OCI-LY7 (cell line): ENCODE results near the gene ITGA5. TPM values are rescaled to one million over a fixed set of nuclear protein-coding genes. Genes with fewer than 3 reads are reported as not detected.
A peak's percentile ranks its signal among the peaks of the same experiment; 100 is the strongest.

ENCODE experiments used
- BruUV-seq: library from RNA; stranded (reverse); fragments of 400-500 nt; replicated peaks from 2 replicates; lab custom pipeline; 2021; lab: Mats Ljungman, UMichigan
- CTCF ChIA-PET: fragments of 300-600 bp; sonication (Branson Sonifier 250); formaldehyde crosslinking; loops from one replicate; lab custom pipeline; 2022; ENCODE audit warnings: antibody characterized with exemption; ENCODE audit not compliant: unreplicated experiment; lab: Charles Lee
- POLR2A ChIA-PET: fragments of 300-600 bp; sonication (Branson Sonifier 250); formaldehyde crosslinking; loops from one replicate; lab custom pipeline; 2022; ENCODE audit warnings: antibody characterized with exemption; lab: Charles Lee
- DNase-seq: peaks from one replicate; pipeline ENCODE4 v3.0.0-alpha.2; 2015; ENCODE audit warnings: low spot score
- H2AFZ ChIP-seq: fragments of 200-600 bp; sonication (generic), shearing (Covaris generic); 2 replicates; pipeline ENCODE4 v1.6.1; 2014; ENCODE audit warnings: mild to moderate bottlenecking, antibody characterized with exemption, low read length, moderate library complexity
- H3K27ac ChIP-seq: fragments of 200-600 bp; sonication (generic); 2 replicates; pipeline ENCODE4 v1.5.1; 2014; ENCODE audit warnings: mixed run types, low read depth, mild to moderate bottlenecking, moderate library complexity, low read length, inconsistent platforms; ENCODE audit not compliant: poor library complexity, severe bottlenecking
- H3K36me3 ChIP-seq: fragments of 200-600 bp; sonication (generic); 2 replicates; pipeline ENCODE4 v1.6.1; 2014; ENCODE audit warnings: mild to moderate bottlenecking, antibody characterized with exemption, low read length, moderate library complexity, mixed read lengths; ENCODE audit not compliant: insufficient read depth
- H3K4me1 ChIP-seq: fragments of 200-600 bp; sonication (generic); 2 replicates; pipeline ENCODE4 v1.5.1; 2014; ENCODE audit warnings: mild to moderate bottlenecking, low read length; ENCODE audit not compliant: insufficient read depth, poor library complexity, severe bottlenecking
- H3K4me2 ChIP-seq: fragments of 200-600 bp; sonication (generic); 2 replicates; pipeline ENCODE4 v1.6.1; 2014; ENCODE audit warnings: mild to moderate bottlenecking, low read length
- H3K4me3 ChIP-seq: fragments of 200-600 bp; sonication (generic); 2 replicates; pipeline ENCODE4 v1.5.1; 2014; ENCODE audit warnings: mild to moderate bottlenecking, low read depth, low read length; ENCODE audit not compliant: poor library complexity, severe bottlenecking
- H3K79me2 ChIP-seq: fragments of 200-600 bp; sonication (generic); 2 replicates; pipeline ENCODE4 v1.6.1; 2016; ENCODE audit warnings: low read depth, mild to moderate bottlenecking, low read length, moderate library complexity, mixed read lengths; ENCODE audit not compliant: insufficient read depth
- H3K9me2 ChIP-seq: fragments of 200-600 bp; sonication (generic); 2 replicates; pipeline ENCODE4 v1.6.1; 2016; ENCODE audit warnings: mild to moderate bottlenecking, low read length, mixed read lengths; ENCODE audit not compliant: insufficient read depth
- H3K9me3 ChIP-seq: fragments of 200-600 bp; sonication (generic); 2 replicates; pipeline ENCODE4 v1.6.1; 2014; ENCODE audit warnings: mild to moderate bottlenecking, mixed run types, low read length, mixed read lengths
- H4K20me1 ChIP-seq: fragments of 200-600 bp; sonication (generic); 2 replicates; pipeline ENCODE4 v1.6.1; 2014; ENCODE audit warnings: mild to moderate bottlenecking, antibody characterized with exemption, low read length, moderate library complexity, mixed read lengths; ENCODE audit not compliant: insufficient read depth
- CTCF ChIP-seq: fragments of 200-600 bp; sonication (generic); conservative IDR thresholded peaks from 2 replicates; pipeline ENCODE4 v1.5.1; 2014; ENCODE audit warnings: mild to moderate bottlenecking, antibody characterized with exemption, low read length, moderate library complexity, mixed read lengths
- EZH2phosphoT487 ChIP-seq: fragments of 200-600 bp; sonication (generic); IDR thresholded peaks from 2 replicates; pipeline ENCODE4 v1.6.1; 2018; ENCODE audit warnings: low read depth, borderline replicate concordance, mild to moderate bottlenecking, mixed run types, antibody characterized with exemption, low read length, moderate library complexity, mixed read lengths
- intact Hi-C: fragments of 100-400 bp; cut with micrococcal nuclease; formaldehyde crosslinking; loops from one replicate; pipeline ENCODE4 v1.10.0; 2022; ENCODE audit not compliant: unreplicated experiment
- total RNA-seq, 2 experiments: library from RNA; depleted of rRNA in 1 of 2; stranded (reverse); fragments of >200 nt in 1 of 2; shearing (Covaris generic) in 1 of 2; gene quantifications; 2 replicates each; pipeline ENCODE4 v1.2.3, GENCODE V29; 2014 to 2022

Gene ITGA5
- total RNA-seq, 2 experiments from 2014 or later: 0.06 to 0.34 TPM

GRCh38 chr12:54398995-54399793 lies 19.9 kb downstream of the ITGA5 start:
- DNase-seq: peak; percentile 76
- intact Hi-C loops: loop anchor here (1.0 kb wide), 1 partner anchor 40 kb away; no protein-coding TSS in a partner anchor
- H3K79me2 ChIP-seq: no peaks in the 10 kb centered on the region
- no peak overlapping the region for H3K27ac ChIP-seq
- H3K9me2 ChIP-seq: no peaks in the 10 kb centered on the region
- H3K9me3 ChIP-seq: no peaks in the 10 kb centered on the region
- no peak overlapping the region for H3K4me3 ChIP-seq
- no peaks in the 10 kb centered on the region for H3K36me3 ChIP-seq
- H3K4me1 ChIP-seq: peaks cover under 1% of the 10 kb centered on the region
- ChIA-PET POLR2A (interaction anchor here (0.6 to 1.3 kb wide), 4 partner anchors 15 to 99 kb away, joined by 3 to 6 read pairs (median 4); partner anchors contain the start of gene NCKAP1L), CTCF (interaction anchor here (0.5 to 2.5 kb wide), 13 partner anchors 11 to 179 kb away, joined by 3 to 28 read pairs (median 4); no protein-coding TSS in a partner anchor)
- TF ChIP-seq EZH2phosphoT487: no peak
- peak; percentile 99 for TF ChIP-seq CTCF
- no TSS peak for BruUV-seq
- H4K20me1 ChIP-seq: no peaks in the 10 kb centered on the region
- H3K4me2 ChIP-seq: no peak overlapping the region
- H2AFZ ChIP-seq: no peak overlapping the region

- H4K20me1 ChIP-seq: no peaks in the 10 kb centered on the region
- POLR2A ChIA-PET: interaction anchor here (0.8 kb wide), 1 partner anchor 44 kb away, joined by 3 read pairs; no protein-coding TSS in a partner anchor
- CTCF ChIA-PET: no interaction called here
- no TSS peak for BruUV-seq
- no peak overlapping the region for H2AFZ ChIP-seq
- H3K79me2 ChIP-seq: no peaks in the 10 kb centered on the region
- H3K9me3 ChIP-seq: no peaks in the 10 kb centered on the region
- peaks cover 10% of the 10 kb centered on the region for H3K4me1 ChIP-seq
- no peaks in the 10 kb centered on the region for H3K9me2 ChIP-seq
- TF ChIP-seq EZH2phosphoT487 (no peak), CTCF (no peak)
- DNase-seq: no peak
- no peak overlapping the region for H3K4me3 ChIP-seq
- no peak overlapping the region for H3K27ac ChIP-seq
- no peak overlapping the region for H3K4me2 ChIP-seq
- intact Hi-C loops: no loop called here
- H3K36me3 ChIP-seq: no peaks in the 10 kb centered on the region
Measured at GRCh38 chr12:54398218-54398617, 20.8 kb downstream of the ITGA5 start.
